ENCODE results near the gene DKC1. TPM values are rescaled to one million over a fixed set of nuclear protein-coding genes. Genes with fewer than 3 reads are reported as not detected.

Gene DKC1
- total and polyA plus RNA-seq, 2 donors (not counting 3 experiments of a cell fraction or from before 2014, with no cell fraction given): 28.6 to 69.1 TPM

- H3K36me3 ChIP-seq (ENCODE audit: control insufficient read depth in 2 of 2, extremely low read depth in 1 of 2, insufficient read depth in 2 of 2, low read length in 2 of 2): no peaks in the 10 kb centered on the region
Measured at GRCh38 chrX:154805696-154806091, 43.0 kb downstream of the DKC1 start.

More at GRCh38 chrX:154805696-154806091, 43.0 kb downstream of the DKC1 start:
- no peaks in the 10 kb centered on the region for H3K27me3 ChIP-seq (ENCODE audit: control insufficient read depth in 2 of 2, insufficient read depth in 2 of 2, low read length in 2 of 2)
- ChIA-PET POLR2A (interaction anchor here (1.0 kb wide), 1 partner anchor 9 kb away, joined by 3 read pairs; no protein-coding TSS in a partner anchor), CTCF (interaction anchor here (1.2 to 1.9 kb wide), 3 partner anchors 14 to 57 kb away, joined by 5 to 6 read pairs (median 6); no protein-coding TSS in a partner anchor)
- DNase-seq (ENCODE audit: low read depth, low spot score): no peak
- no peaks in the 10 kb centered on the region for H4K20me1 ChIP-seq (replicated peaks; ENCODE audit: control insufficient read depth, extremely low read depth, insufficient read depth, low read length)
- no peaks in the 10 kb centered on the region for H3K9me1 ChIP-seq (replicated peaks; ENCODE audit: control insufficient read depth, extremely low read depth, insufficient read depth, low read length)
- dilution Hi-C loops (cut with MboI; ENCODE audit: extremely low pct_ligation_motif_present, low sequenced_read_pairs) (no loop called here), intact Hi-C loops (cut with micrococcal nuclease) (loop anchor here (1.0 to 2.0 kb wide), 3 partner anchors 35 to 67 kb away; partner anchors contain the start of gene DKC1)
- peak overlapping the region; percentile 37 for H3K9ac ChIP-seq (replicated peaks; ENCODE audit: extremely low read depth, insufficient read depth, low read length)
- peak overlapping the region; percentile 67 for H3K4me2 ChIP-seq (ENCODE audit: insufficient read depth, low read length)
- BruUV-seq (replicated peaks): no TSS peak
- FAIRE-seq: no peak
- peak overlapping the region in 2 of 3 experiments; percentile 41 to 50 for H3K4me3 ChIP-seq (replicated peaks in 1 of 3; ENCODE audit: insufficient read depth in 1 of 3, low read depth in 1 of 3, low read length in 3 of 3)
- no peaks in the 10 kb centered on the region for H3K9me3 ChIP-seq (replicated peaks; ENCODE audit: control insufficient read depth, insufficient read depth, low read length)
- peak overlapping the region; percentile 33 for H2AFZ ChIP-seq (ENCODE audit: low read depth, low read length)
- peaks cover 25% of the 10 kb centered on the region for H3K4me1 ChIP-seq (ENCODE audit: control insufficient read depth, extremely low read depth, insufficient read depth, low read length)
- peaks cover 2% of the 10 kb centered on the region for H3K79me2 ChIP-seq (ENCODE audit: control insufficient read depth, insufficient read depth, low read length)
- TF ChIP-seq FOS (IDR thresholded peaks at IDR 0.05; ENCODE audit: borderline replicate concordance, insufficient read depth, low read length) (no peak), MAX (IDR thresholded peaks at IDR 0.05; ENCODE audit: insufficient read depth, insufficient read length) (no peak), POLR2AphosphoS5 (IDR thresholded peaks at IDR 0.05; ENCODE audit: insufficient read depth, low read depth, low read length) (no peak), MYC (IDR thresholded peaks at IDR 0.05; ENCODE audit: low read depth, low read length) (no peak), POLR2A (IDR thresholded peaks at IDR 0.05; ENCODE audit: low read depth, low read length) (no peak), EZH2 (IDR thresholded peaks at IDR 0.05; ENCODE audit: borderline replicate concordance, low read depth, low read length, severe bottlenecking) (no peak), JUN (IDR thresholded peaks at IDR 0.05; ENCODE audit: borderline replicate concordance, insufficient read depth, insufficient read length, low read depth) (no peak), CTCF (IDR thresholded peaks at IDR 0.05; ENCODE audit: extremely low read depth in 1 of 2, insufficient read depth in 1 of 2, low read depth in 1 of 2, low read length in 2 of 2) (no peak), GATA2 (IDR thresholded peaks at IDR 0.05; ENCODE audit: insufficient read depth, insufficient read length, low read depth, low read length) (no peak)
- peak overlapping the region; percentile 7 for H3K27ac ChIP-seq (ENCODE audit: insufficient read depth, low read depth, low read length)

All from endothelial cell of umbilical vein (primary cell).